ENCODE measurements around the gene ALX4. TPM values are rescaled to one million over a fixed set of nuclear protein-coding genes. Genes with fewer than 3 reads are reported as not detected.

ALX4 gene
- total and polyA plus RNA-seq, 9 of the 15 experiments (the other 6 are each of a cell fraction or from before 2014, with no cell fraction given): 0.07 to 1.2 (median 0.33) TPM

DNA sequence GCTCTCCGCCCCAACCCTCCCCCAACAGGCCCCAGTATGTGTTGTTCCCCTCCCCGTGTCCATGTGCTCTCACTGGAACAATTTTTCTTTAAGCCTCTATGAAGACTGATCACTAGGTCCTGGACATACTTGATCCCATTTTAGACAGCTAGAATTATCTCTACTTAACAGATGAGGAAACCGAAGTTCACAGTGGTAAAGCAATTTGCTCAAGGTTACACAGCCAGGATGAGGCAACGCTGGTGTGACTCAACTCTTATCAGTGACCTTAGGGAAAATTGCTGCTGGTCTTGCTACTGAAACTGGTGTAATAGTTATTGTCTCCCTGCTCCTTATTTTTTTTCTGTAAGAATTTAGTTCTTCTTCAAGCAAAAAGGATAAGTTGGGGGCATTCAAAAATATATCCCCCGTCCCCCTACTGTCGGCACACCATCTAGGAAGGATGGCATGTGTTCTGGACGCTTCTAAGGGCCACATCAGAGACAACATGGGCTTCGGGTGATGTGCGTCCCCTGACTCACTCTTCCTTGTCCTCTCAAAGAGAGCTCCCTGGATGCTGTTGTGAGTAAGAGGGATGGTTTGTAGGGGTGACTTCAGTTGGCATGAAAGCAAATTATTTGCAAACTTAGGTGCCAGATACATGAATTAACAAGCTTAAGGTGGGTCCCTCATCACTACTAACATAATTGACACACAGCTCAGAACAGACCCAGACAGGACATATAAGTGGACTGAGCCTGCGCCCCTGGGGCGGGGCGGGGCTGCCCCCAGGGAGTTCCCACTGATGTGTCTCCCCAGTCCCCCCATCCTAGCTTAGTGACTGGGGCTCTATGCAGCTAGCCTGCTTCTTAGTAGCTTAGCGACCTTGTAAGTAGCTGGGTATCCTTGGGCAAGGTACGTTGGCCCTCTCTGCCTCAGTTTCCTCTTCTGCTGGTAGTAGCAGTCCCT, 23.6 kb upstream of the ALX4 start (continued):
- TF ChIP-seq, protein P1, sequence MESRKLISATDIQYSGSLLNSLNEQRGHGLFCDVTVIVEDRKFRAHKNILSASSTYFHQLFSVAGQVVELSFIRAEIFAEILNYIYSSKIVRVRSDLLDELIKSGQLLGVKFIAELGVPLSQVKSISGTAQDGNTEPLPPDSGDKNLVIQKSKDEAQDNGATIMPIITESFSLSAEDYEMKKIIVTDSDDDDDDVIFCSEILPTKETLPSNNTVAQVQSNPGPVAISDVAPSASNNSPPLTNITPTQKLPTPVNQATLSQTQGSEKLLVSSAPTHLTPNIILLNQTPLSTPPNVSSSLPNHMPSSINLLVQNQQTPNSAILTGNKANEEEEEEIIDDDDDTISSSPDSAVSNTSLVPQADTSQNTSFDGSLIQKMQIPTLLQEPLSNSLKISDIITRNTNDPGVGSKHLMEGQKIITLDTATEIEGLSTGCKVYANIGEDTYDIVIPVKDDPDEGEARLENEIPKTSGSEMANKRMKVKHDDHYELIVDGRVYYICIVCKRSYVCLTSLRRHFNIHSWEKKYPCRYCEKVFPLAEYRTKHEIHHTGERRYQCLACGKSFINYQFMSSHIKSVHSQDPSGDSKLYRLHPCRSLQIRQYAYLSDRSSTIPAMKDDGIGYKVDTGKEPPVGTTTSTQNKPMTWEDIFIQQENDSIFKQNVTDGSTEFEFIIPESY (CRISPR knock-in tag; IDR thresholded peaks at IDR 0.05): peak; percentile 28; the same call in 1 of the 2 replicates
- TF ChIP-seq DACH1 (IDR thresholded peaks at IDR 0.05; ENCODE audit: partially characterized antibody): peak; percentile 80
- TF ChIP-seq, protein P2, sequence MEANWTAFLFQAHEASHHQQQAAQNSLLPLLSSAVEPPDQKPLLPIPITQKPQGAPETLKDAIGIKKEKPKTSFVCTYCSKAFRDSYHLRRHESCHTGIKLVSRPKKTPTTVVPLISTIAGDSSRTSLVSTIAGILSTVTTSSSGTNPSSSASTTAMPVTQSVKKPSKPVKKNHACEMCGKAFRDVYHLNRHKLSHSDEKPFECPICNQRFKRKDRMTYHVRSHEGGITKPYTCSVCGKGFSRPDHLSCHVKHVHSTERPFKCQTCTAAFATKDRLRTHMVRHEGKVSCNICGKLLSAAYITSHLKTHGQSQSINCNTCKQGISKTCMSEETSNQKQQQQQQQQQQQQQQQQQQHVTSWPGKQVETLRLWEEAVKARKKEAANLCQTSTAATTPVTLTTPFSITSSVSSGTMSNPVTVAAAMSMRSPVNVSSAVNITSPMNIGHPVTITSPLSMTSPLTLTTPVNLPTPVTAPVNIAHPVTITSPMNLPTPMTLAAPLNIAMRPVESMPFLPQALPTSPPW (CRISPR knock-in tag; IDR thresholded peaks at IDR 0.05): peak; percentile 45
- peak; percentile 99 for TF ChIP-seq SMARCE1 (IDR thresholded peaks at IDR 0.05)
- TF ChIP-seq GABPB1 (CRISPR knock-in tag; IDR thresholded peaks at IDR 0.05): peak; percentile 35; the same call in 1 of the 2 replicates
- peak; percentile 87 for TF ChIP-seq CBFA2T2 (conservative IDR thresholded peaks at IDR 0.05)
- TF ChIP-seq NR2C2 (CRISPR knock-in tag; IDR thresholded peaks at IDR 0.05): no peak
- peak; percentile 92 for TF ChIP-seq NR2C2 (tag; IDR thresholded peaks at IDR 0.05)
- TF ChIP-seq C11orf30 (IDR thresholded peaks at IDR 0.05; ENCODE audit: low read depth): no peak
- TF ChIP-seq KLF13 (tag; IDR thresholded peaks at IDR 0.05; ENCODE audit: borderline replicate concordance, low read depth): no peak
- peak; percentile 82 for TF ChIP-seq MTA2 (IDR thresholded peaks at IDR 0.05; ENCODE audit: low read depth)
- 0 out of 2 replicates have a peak, but pooled peaks have one; percentile 33 for TF ChIP-seq CREB1 (IDR thresholded peaks at IDR 0.05)
- no peak; the same call in 1 of the 2 replicates for TF ChIP-seq CREB1 (CRISPR knock-in tag; IDR thresholded peaks at IDR 0.05)
- peak; percentile 88 for TF ChIP-seq STAT5A (IDR thresholded peaks at IDR 0.05; ENCODE audit: borderline replicate concordance, low read length)
- 0 out of 2 replicates have a peak, but pooled peaks have one; percentile 31 for TF ChIP-seq KAT7 (CRISPR knock-in tag; IDR thresholded peaks at IDR 0.05; ENCODE audit: borderline replicate concordance)
- TF ChIP-seq JUN (IDR thresholded peaks at IDR 0.05; ENCODE audit: borderline replicate concordance, low read depth, low read length): peak; percentile 98
- peak; percentile 73; the same call in 1 of the 2 replicates for TF ChIP-seq JUN (CRISPR knock-in tag; IDR thresholded peaks at IDR 0.05; ENCODE audit: borderline replicate concordance)
- peak; percentile 88 for TF ChIP-seq RNF2 (IDR thresholded peaks at IDR 0.05)
- peak; percentile 83 for TF ChIP-seq HNRNPLL (IDR thresholded peaks at IDR 0.05; ENCODE audit: low read depth, low read length, poor library complexity, severe bottlenecking)
- peak; percentile 100 for TF ChIP-seq FOSL1 (tag; conservative IDR thresholded peaks at IDR 0.05)
- TF ChIP-seq TEAD4 (IDR thresholded peaks at IDR 0.05; ENCODE audit: low read length): peak; percentile 90
- no peak for TF ChIP-seq TEAD4 (CRISPR knock-in tag; IDR thresholded peaks at IDR 0.05; ENCODE audit: borderline replicate concordance)
- TF ChIP-seq CBX8 (IDR thresholded peaks at IDR 0.05; ENCODE audit: borderline replicate concordance, extremely low read depth, low read depth, low read length, poor library complexity, severe bottlenecking): no peak
- TF ChIP-seq CEBPB (tag; IDR thresholded peaks at IDR 0.05): peak; percentile 100
- no peak for TF ChIP-seq PHTF2 (CRISPR knock-in tag; IDR thresholded peaks at IDR 0.05)
- TF ChIP-seq CBX3 (IDR thresholded peaks at IDR 0.05; ENCODE audit: borderline replicate concordance in 1 of 2, low read length in 2 of 2): peak in 1 of 2 experiments; percentile 36; a peak in 1 of 3 replicates
